H9 (cell line): Measurements from ENCODE around the gene ZFP36. TPM values are rescaled to one million over a fixed set of nuclear protein-coding genes. Genes with fewer than 3 reads are reported as not detected.
A peak's percentile ranks its signal among the peaks of the same experiment; 100 is the strongest.

Source experiments
- DNase-seq: peaks from one replicate; pipeline ENCODE4 v3.0.0-alpha.2; 2017
- H2AFZ ChIP-seq: one replicate; pipeline ENCODE4 v1.6.1; 2013; ENCODE audit warnings: mild to moderate bottlenecking, low read length, control low read depth, moderate library complexity
- H2AK5ac ChIP-seq: 2 replicates; pipeline ENCODE4 v1.6.1; 2013; ENCODE audit warnings: low read length, control low read depth, mixed read lengths; ENCODE audit not compliant: insufficient read length
- H2BK120ac ChIP-seq: one replicate; pipeline ENCODE4 v1.6.1; 2013; ENCODE audit warnings: low read depth, mild to moderate bottlenecking, low read length, control low read depth, inconsistent platforms; ENCODE audit not compliant: poor library complexity, severe bottlenecking
- H2BK12ac ChIP-seq: 2 replicates; pipeline ENCODE4 v1.6.1; 2013; ENCODE audit warnings: low read length, control low read depth, mixed read lengths, low read depth; ENCODE audit not compliant: insufficient read length
- H2BK15ac ChIP-seq: 2 replicates; pipeline ENCODE4 v1.6.1; 2013; ENCODE audit warnings: low read depth, low read length, control low read depth
- H2BK20ac ChIP-seq: one replicate; pipeline ENCODE4 v1.6.1; 2013; ENCODE audit warnings: low read depth, mild to moderate bottlenecking, low read length, control low read depth, inconsistent platforms; ENCODE audit not compliant: poor library complexity, severe bottlenecking
- H2BK5ac ChIP-seq: 2 replicates; pipeline ENCODE4 v1.6.1; 2013; ENCODE audit warnings: low read length, control low read depth, mixed read lengths; ENCODE audit not compliant: insufficient read length
- H3K14ac ChIP-seq: 2 replicates; pipeline ENCODE4 v1.6.1; 2013; ENCODE audit warnings: low read length, control low read depth; ENCODE audit not compliant: insufficient read depth
- H3K18ac ChIP-seq: 2 replicates; pipeline ENCODE4 v1.6.1; 2013; ENCODE audit warnings: low read depth, mild to moderate bottlenecking, mixed read lengths, low read length, control low read depth; ENCODE audit not compliant: insufficient read length
- H3K23ac ChIP-seq: 2 replicates; pipeline ENCODE4 v1.6.1; 2013; ENCODE audit warnings: low read length, control low read depth, mixed read lengths, low read depth; ENCODE audit not compliant: insufficient read length
- H3K23me2 ChIP-seq: 2 replicates; pipeline ENCODE4 v1.6.1; 2013; ENCODE audit warnings: low read depth, mild to moderate bottlenecking, mixed read lengths, low read length, control low read depth; ENCODE audit not compliant: insufficient read length, poor library complexity, severe bottlenecking
- H3K27ac ChIP-seq: 2 replicates; pipeline ENCODE4 v1.5.1; 2013; ENCODE audit warnings: low read length, control low read depth, mixed read lengths, low read depth; ENCODE audit not compliant: insufficient read length
- H3K27me3 ChIP-seq: 2 replicates; pipeline ENCODE4 v1.6.1; 2013; ENCODE audit warnings: low read length, control low read depth, inconsistent platforms; ENCODE audit not compliant: insufficient read depth
- H3K4ac ChIP-seq: 2 replicates; pipeline ENCODE4 v1.6.1; 2013; ENCODE audit warnings: low read depth, mild to moderate bottlenecking, control low read depth, inconsistent platforms, low read length, moderate library complexity
- H3K4me1 ChIP-seq: 2 replicates; pipeline ENCODE4 v1.6.1; 2013; ENCODE audit warnings: low read length, control low read depth, inconsistent platforms; ENCODE audit not compliant: insufficient read depth
- H3K4me2 ChIP-seq: 2 replicates; pipeline ENCODE4 v1.6.1; 2013; ENCODE audit warnings: low read length, control low read depth, mixed read lengths; ENCODE audit not compliant: insufficient read length, insufficient read depth
- H3K56ac ChIP-seq: 2 replicates; pipeline ENCODE4 v1.6.1; 2013; ENCODE audit warnings: low read depth, mild to moderate bottlenecking, mixed read lengths, low read length, control low read depth; ENCODE audit not compliant: insufficient read length
- H3K79me1 ChIP-seq: 2 replicates; pipeline ENCODE4 v1.6.1; 2013; ENCODE audit warnings: low read depth, mild to moderate bottlenecking, moderate library complexity, low read length, control low read depth, inconsistent platforms; ENCODE audit not compliant: insufficient read depth, poor library complexity, severe bottlenecking
- H3K79me2 ChIP-seq: 2 replicates; pipeline ENCODE4 v1.6.1; 2013; ENCODE audit warnings: low read length, control low read depth, inconsistent platforms; ENCODE audit not compliant: insufficient read depth
- H3K9ac ChIP-seq: 2 replicates; pipeline ENCODE4 v1.6.1; 2013; ENCODE audit warnings: low read length, control low read depth, mixed read lengths; ENCODE audit not compliant: insufficient read length; ENCODE audit errors: extremely low read depth
- H3K9me3 ChIP-seq: one replicate; pipeline ENCODE4 v1.6.1; 2013; ENCODE audit warnings: low read depth, low read length, inconsistent platforms; ENCODE audit not compliant: control insufficient read depth
- H3T11ph ChIP-seq: one replicate; pipeline ENCODE4 v1.6.1; 2013; ENCODE audit warnings: mild to moderate bottlenecking, low read length, control low read depth, inconsistent platforms
- H4K20me1 ChIP-seq: one replicate; pipeline ENCODE4 v1.6.1; 2013; ENCODE audit not compliant: control insufficient read depth, insufficient read length, insufficient read depth
- H4K5ac ChIP-seq: 2 replicates; pipeline ENCODE4 v1.6.1; 2013; ENCODE audit warnings: low read depth, mild to moderate bottlenecking, mixed read lengths, low read length, control low read depth; ENCODE audit not compliant: insufficient read length
- H4K8ac ChIP-seq: replicated peaks from 2 replicates; pipeline ENCODE4 v1.6.1; 2013; ENCODE audit warnings: low read length, control low read depth, mixed read lengths, low read depth; ENCODE audit not compliant: insufficient read length
- H4K91ac ChIP-seq: 2 replicates; pipeline ENCODE4 v1.6.1; 2013; ENCODE audit warnings: low read depth, mild to moderate bottlenecking, moderate library complexity, mixed read lengths, low read length, control low read depth; ENCODE audit not compliant: insufficient read length
- H3K27ac Mint-ChIP-seq, 3 experiments: 2 replicates in 2 of 3; 3 replicates in 1 of 3; pipeline ENCODE4 v1.8.0; 2020 to 2021; ENCODE audit warnings: mixed read lengths in 3 of 3, mild to moderate bottlenecking in 1 of 3, moderate library complexity in 1 of 3
- H3K27me3 Mint-ChIP-seq: 2 replicates; pipeline ENCODE4 v1.8.0; 2021; ENCODE audit warnings: low read depth, mild to moderate bottlenecking, moderate library complexity, mixed read lengths
- H3K36me3 Mint-ChIP-seq, 3 experiments: 2 replicates in 2 of 3; 3 replicates in 1 of 3; pipeline ENCODE4 v1.8.0; 2020 to 2021; ENCODE audit warnings: low read depth in 3 of 3, mixed read lengths in 3 of 3; ENCODE audit not compliant: insufficient read depth in 1 of 3
- H3K4me1 Mint-ChIP-seq, 2 experiments: 2 replicates each; pipeline ENCODE4 v1.8.0; 2020; ENCODE audit warnings: mixed read lengths in 2 of 2
- H3K4me3 Mint-ChIP-seq, 2 experiments: 2 replicates in 1 of 2; 3 replicates in 1 of 2; pipeline ENCODE4 v1.8.0; 2020 to 2021; ENCODE audit warnings: mild to moderate bottlenecking in 2 of 2, mixed read lengths in 2 of 2, moderate library complexity in 1 of 2
- H3K9me3 Mint-ChIP-seq, 2 experiments: 2 replicates in 1 of 2; 3 replicates in 1 of 2; pipeline ENCODE4 v1.8.0; 2020; ENCODE audit warnings: mild to moderate bottlenecking in 2 of 2, mixed read lengths in 2 of 2, moderate library complexity in 1 of 2
- WGBS: extraction: QIAGEN DNeasy Blood & Tissue Kit; methylation state at CpG from one replicate; pipeline ENCODE4 v1.1.7; 2013; ENCODE audit warnings: missing lambda C conversion rate, low lambda C conversion rate, mixed read lengths; ENCODE audit not compliant: insufficient read length; ENCODE audit errors: extremely low coverage; 5-methylcytosine and 5-hydroxymethylcytosine counted together
- total RNA-seq: library from RNA; stranded (reverse); gene quantifications from 2 replicates; pipeline ENCODE4 v1.2.1, GENCODE V29; 2021
- TF ChIP-seq, protein P1 (sequence below): fragments of 200-600 bp; sonication (generic); conservative IDR thresholded peaks from 3 replicates; pipeline ENCODE4 v1.8.0; 2021; ENCODE audit warnings: antibody characterized with exemption, mild to moderate bottlenecking

The ZFP36 gene
- total RNA-seq, 1 experiment from 2014 or later: 14.6 TPM

GRCh38 chr19:39390451-39390750 is 16.2 kb upstream of the ZFP36 start:
- WGBS: no CpG with 5 or more reads among the region's 10 CpGs
- H3K4me1 ChIP-seq: no peaks in the 10 kb centered on the region
- H2BK20ac ChIP-seq: no peak overlapping the region
- Mint-ChIP-seq H3K4me1 (peaks cover 13 to 14% of the 10 kb centered on the region in 2 experiments), H3K4me3 (peak overlapping the region; percentile 95 to 98), H3K36me3 (peaks cover 42 to 64% (median 61%) of the 10 kb centered on the region in 3 experiments), H3K27me3 (no peaks in the 10 kb centered on the region), H3K27ac (peak overlapping the region; percentile 99 to 100 (median 99); a peak in 6 of 7 replicates), H3K9me3 (no peaks in the 10 kb centered on the region; a peak in 1 of 5 replicates)
- H2BK12ac ChIP-seq: no peak overlapping the region
- H3K23ac ChIP-seq: no peak overlapping the region
- TF ChIP-seq, protein P1, sequence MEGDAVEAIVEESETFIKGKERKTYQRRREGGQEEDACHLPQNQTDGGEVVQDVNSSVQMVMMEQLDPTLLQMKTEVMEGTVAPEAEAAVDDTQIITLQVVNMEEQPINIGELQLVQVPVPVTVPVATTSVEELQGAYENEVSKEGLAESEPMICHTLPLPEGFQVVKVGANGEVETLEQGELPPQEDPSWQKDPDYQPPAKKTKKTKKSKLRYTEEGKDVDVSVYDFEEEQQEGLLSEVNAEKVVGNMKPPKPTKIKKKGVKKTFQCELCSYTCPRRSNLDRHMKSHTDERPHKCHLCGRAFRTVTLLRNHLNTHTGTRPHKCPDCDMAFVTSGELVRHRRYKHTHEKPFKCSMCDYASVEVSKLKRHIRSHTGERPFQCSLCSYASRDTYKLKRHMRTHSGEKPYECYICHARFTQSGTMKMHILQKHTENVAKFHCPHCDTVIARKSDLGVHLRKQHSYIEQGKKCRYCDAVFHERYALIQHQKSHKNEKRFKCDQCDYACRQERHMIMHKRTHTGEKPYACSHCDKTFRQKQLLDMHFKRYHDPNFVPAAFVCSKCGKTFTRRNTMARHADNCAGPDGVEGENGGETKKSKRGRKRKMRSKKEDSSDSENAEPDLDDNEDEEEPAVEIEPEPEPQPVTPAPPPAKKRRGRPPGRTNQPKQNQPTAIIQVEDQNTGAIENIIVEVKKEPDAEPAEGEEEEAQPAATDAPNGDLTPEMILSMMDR: no peak
- H3T11ph ChIP-seq: no peak overlapping the region
- no peaks in the 10 kb centered on the region for H3K27me3 ChIP-seq
- H4K8ac ChIP-seq: no peak overlapping the region
- no peak overlapping the region for H2AK5ac ChIP-seq
- H3K79me1 ChIP-seq: no peaks in the 10 kb centered on the region
- H3K79me2 ChIP-seq: no peaks in the 10 kb centered on the region
- peak overlapping the region; percentile 71 for H3K4me2 ChIP-seq
- no peak overlapping the region for H2BK120ac ChIP-seq
- no peak overlapping the region for H4K91ac ChIP-seq
- peak overlapping the region; percentile 79 for H3K9ac ChIP-seq
- no peaks in the 10 kb centered on the region for H3K23me2 ChIP-seq
- peak overlapping the region; percentile 86 for H3K27ac ChIP-seq
- H2BK5ac ChIP-seq: no peak overlapping the region
- H2AFZ ChIP-seq: no peak overlapping the region
- H4K20me1 ChIP-seq: no peaks in the 10 kb centered on the region
- H3K14ac ChIP-seq: peak overlapping the region; percentile 97
- no peak overlapping the region for H2BK15ac ChIP-seq
- H3K4ac ChIP-seq: no peak overlapping the region
- H3K18ac ChIP-seq: peak overlapping the region; percentile 95
- no peak for DNase-seq
- no peak overlapping the region for H3K56ac ChIP-seq
- no peak overlapping the region for H4K5ac ChIP-seq
- no peaks in the 10 kb centered on the region for H3K9me3 ChIP-seq
